HPDE6-E6E7 (cell line): ENCODE data around the gene CCDC92.

Experiments used
- DNase-seq: peaks from one replicate; pipeline ENCODE4 v3.0.0; 2011; ENCODE audit warnings: missing footprints; ENCODE audit errors: extremely low spot score

CCDC92 gene

GRCh38 chr12:123890536-123890902, 82.1 kb downstream of the CCDC92 start:
- DNase-seq: no peak

DNA sequence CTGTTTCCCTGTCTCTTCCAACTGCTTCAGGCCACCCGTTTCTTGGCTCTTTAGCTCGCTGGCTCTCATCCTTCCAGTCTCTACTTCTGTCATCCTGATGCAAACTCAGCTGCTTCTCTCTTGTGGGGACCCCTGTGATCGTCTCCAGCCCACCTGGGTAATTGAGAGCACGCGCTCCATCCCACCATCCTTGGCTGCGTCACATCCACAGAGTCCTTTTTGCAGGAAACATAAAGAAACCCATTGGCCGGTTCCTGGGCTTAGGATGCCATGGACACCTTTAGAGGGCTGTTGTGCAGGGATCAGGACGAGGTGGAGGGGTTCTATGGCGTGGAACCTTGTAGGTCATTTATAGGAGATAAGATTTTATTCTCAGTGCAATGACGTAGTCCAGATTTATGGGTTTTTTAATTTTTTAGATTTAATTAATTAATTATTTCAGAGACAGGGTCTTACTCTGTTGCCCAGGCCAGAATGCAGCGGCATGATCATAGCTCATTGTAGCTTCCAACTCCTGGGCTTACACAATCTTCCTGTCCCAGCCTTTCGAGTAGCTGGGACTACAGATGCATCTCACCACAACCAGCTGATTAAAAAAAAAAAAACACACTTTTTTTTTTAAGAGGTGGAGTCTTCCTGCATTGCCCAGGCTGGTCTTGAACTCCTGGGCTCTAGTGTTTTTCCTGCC, 82.6 kb downstream of the CCDC92 start:
- no peak for DNase-seq

DNA sequence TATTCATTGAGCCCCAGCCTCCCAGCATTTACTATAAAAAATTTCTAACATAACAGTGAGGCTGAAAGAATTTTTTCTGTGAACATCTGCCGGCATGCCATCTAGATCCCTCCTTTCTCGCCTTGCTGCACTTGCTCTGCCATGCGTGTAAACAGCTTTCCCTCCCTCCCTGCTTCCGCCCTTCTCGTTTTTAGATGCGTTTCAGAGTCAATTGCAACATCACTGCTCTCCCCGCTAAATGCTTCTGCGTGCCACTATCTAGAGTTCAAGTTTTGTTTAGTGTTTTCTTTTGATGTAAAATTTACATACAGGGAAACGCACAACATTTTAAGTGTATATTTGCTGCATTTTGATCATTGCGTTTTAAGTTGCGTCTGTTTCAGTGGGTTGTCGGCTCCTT, 83.6 kb downstream of the CCDC92 start:
- no peak for DNase-seq

DNA sequence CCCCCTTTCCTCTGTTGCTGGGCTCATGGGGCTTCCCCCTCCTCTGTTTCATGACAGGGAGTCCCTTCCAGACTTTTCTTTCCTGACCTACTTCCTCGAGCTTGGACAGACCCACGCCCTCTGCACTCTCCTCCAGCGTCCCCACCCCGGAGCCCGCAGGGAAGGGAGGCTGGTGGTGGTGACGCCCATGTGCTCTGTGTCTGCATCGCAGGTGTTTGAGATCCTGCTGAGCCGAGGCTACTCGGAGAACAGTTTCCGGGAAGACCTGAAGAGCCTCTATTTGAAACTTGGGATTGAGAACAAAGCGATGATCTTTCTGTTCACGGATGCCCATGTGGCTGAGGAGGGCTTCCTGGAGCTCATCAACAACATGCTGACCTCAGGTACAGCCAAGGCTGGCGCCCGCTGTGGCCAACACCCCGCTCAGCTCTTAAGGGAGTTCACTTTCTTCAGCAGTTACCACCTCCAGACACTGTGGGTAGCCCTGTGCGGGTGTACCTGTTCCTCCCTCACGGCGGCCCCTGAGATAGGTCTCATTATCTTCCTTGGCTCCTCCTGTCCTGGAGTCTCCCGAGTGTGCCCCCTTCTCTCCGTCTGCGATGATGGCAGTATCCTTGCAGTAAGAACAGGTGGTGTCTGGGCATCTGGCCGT, 85.6 kb downstream of the CCDC92 start:
- no peak for DNase-seq

DNA sequence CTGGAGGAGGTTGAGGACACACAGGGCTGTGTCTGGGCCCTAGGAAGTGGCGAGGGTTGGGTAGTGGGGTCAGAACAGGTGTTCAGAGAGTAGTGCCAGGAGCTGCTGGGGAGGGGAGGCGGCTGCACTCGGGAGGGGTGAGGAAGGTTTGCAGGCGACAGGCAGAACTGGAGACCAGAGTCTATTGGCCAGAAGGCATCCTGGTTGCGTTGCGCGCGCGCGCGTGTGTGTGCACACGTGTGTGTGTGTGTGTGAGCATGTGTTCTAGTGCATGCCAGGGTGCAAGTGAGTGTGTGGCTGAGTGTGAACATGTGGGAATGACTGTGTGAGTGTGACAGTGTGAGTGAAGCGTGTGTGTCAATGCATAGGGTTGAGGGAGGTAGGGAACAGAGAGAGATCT, 86.4 kb downstream of the CCDC92 start:
- DNase-seq: no peak
